Measurements from ENCODE around the gene IL13RA2. TPM values are rescaled to one million over a fixed set of nuclear protein-coding genes. Genes with fewer than 3 reads are reported as not detected.

IL13RA2 gene
- total RNA-seq (2021; ENCODE audit: unreplicated experiment), result not detected
- polyA plus RNA-seq (2012), result not detected in 2 replicates
- Bru-seq, nascent RNA, result percentile 5 among the genes with signal in this experiment
- percentile 6 among the genes with signal in this experiment for BruChase-seq, experiment 1, labeled RNA remaining after a 6-hour chase
- not detected for BruChase-seq, experiment 2, labeled RNA remaining after a 2-hour chase
- long read RNA-seq, result 0 reads

- Histone ChIP-seq H3K9me3 (ENCODE audit: control insufficient read depth in 1 of 2, insufficient read depth in 1 of 2, low read depth in 1 of 2, low read length in 2 of 2) (no peaks in the 10 kb centered on the region), H3K4me2 (ENCODE audit: low read length) (no peak within 1 kb of the TSS), H3K27me3 (ENCODE audit: insufficient read depth, low read length) (no peaks in the 10 kb centered on the region), H3K79me2 (ENCODE audit: insufficient read depth, low read length) (no peaks in the 10 kb centered on the region), H4K20me1 (ENCODE audit: insufficient read depth) (no peaks in the 10 kb centered on the region), H3K4me1 (ENCODE audit: control insufficient read depth in 1 of 2, insufficient read depth in 2 of 2, low read length in 2 of 2) (no peaks in the 10 kb centered on the region), H3K4me3 (replicated peaks in 1 of 2; ENCODE audit: low read depth in 1 of 2, low read length in 2 of 2) (no peak within 1 kb of the TSS), H3K9ac (ENCODE audit: low read length) (no peak within 1 kb of the TSS), H3K27ac (ENCODE audit: low read depth, low read length) (no peak within 1 kb of the TSS), H3K36me3 (ENCODE audit: control insufficient read depth in 1 of 2, insufficient read depth in 2 of 2, low read length in 2 of 2) (no peaks in the 10 kb centered on the region), H2AFZ (ENCODE audit: low read depth, low read length, poor library complexity, severe bottlenecking) (no peak within 1 kb of the TSS), H3K9me2 (ENCODE audit: insufficient read depth) (no peaks in the 10 kb centered on the region)
- intact Hi-C loops (cut with micrococcal nuclease), result no loop called here
- TF ChIP-seq RAD21 (IDR thresholded peaks at IDR 0.05; ENCODE audit: low read depth) (no peak), EZH2phosphoT487 (IDR thresholded peaks at IDR 0.05; ENCODE audit: borderline replicate concordance) (no peak), YY1 (IDR thresholded peaks at IDR 0.05; ENCODE audit: extremely low read depth, insufficient replicate concordance, low read depth, low read length) (no peak), SIN3A (IDR thresholded peaks at IDR 0.05; ENCODE audit: low read depth) (no peak), CBX3 (IDR thresholded peaks at IDR 0.05; ENCODE audit: low read depth) (no peak), EGR1 (IDR thresholded peaks at IDR 0.05; ENCODE audit: low read depth) (no peak), SRF (IDR thresholded peaks at IDR 0.05; ENCODE audit: low read depth) (no peak), JUND (IDR thresholded peaks at IDR 0.05) (no peak), ATF3 (IDR thresholded peaks at IDR 0.05) (no peak), ZFX (IDR thresholded peaks at IDR 0.05) (no peak), CEBPB (IDR thresholded peaks at IDR 0.05; ENCODE audit: low read depth) (no peak)
- ATAC-seq (no peak), DNase-seq (ENCODE audit: low read depth, low spot score) (no peak)
- ChIA-PET POLR2A (no interaction called here), CTCF (interaction anchor here (0.8 to 1.0 kb wide), 2 partner anchors 8 to 12 kb away, joined by 4 read pairs; no protein-coding TSS in a partner anchor), RAD21 (ENCODE audit: low non-redundant PET in 1 of 2, low total read pairs in 2 of 2, uncharacterized antibody in 2 of 2, unreplicated experiment in 2 of 2) (no interaction called here)
- BruUV-seq (replicated peaks), result no TSS peak
Observed at GRCh38 chrX:115017455-115017854, at the start of gene IL13RA2. Gene IL13RA2, minus strand, starts transcription at chrX:115017616. Its CDS starts 347 bp downstream, at chrX:115017269.

GRCh38 chrX:115065304-115065703 lies 47.9 kb upstream of the IL13RA2 start:
- ATAC-seq (no peak), DNase-seq (ENCODE audit: low read depth, low spot score) (no peak)
- Histone ChIP-seq H4K20me1 (ENCODE audit: insufficient read depth) (no peaks in the 10 kb centered on the region), H3K4me1 (ENCODE audit: control insufficient read depth in 1 of 2, insufficient read depth in 2 of 2, low read length in 2 of 2) (no peaks in the 10 kb centered on the region), H3K36me3 (ENCODE audit: control insufficient read depth in 1 of 2, insufficient read depth in 2 of 2, low read length in 2 of 2) (no peaks in the 10 kb centered on the region), H3K9me2 (ENCODE audit: insufficient read depth) (no peaks in the 10 kb centered on the region), H3K4me3 (replicated peaks in 1 of 2; ENCODE audit: low read depth in 1 of 2, low read length in 2 of 2) (no peak overlapping the region), H3K79me2 (ENCODE audit: insufficient read depth, low read length) (no peaks in the 10 kb centered on the region), H3K27me3 (ENCODE audit: insufficient read depth, low read length) (no peaks in the 10 kb centered on the region), H2AFZ (ENCODE audit: low read depth, low read length, poor library complexity, severe bottlenecking) (no peak overlapping the region), H3K27ac (ENCODE audit: low read depth, low read length) (no peak overlapping the region), H3K4me2 (ENCODE audit: low read length) (no peak overlapping the region), H3K9me3 (ENCODE audit: control insufficient read depth in 1 of 2, insufficient read depth in 1 of 2, low read depth in 1 of 2, low read length in 2 of 2) (no peaks in the 10 kb centered on the region), H3K9ac (ENCODE audit: low read length) (no peak overlapping the region)
- RAD21 ChIA-PET (ENCODE audit: low non-redundant PET in 1 of 2, low total read pairs in 2 of 2, uncharacterized antibody in 2 of 2, unreplicated experiment in 2 of 2), result no interaction called here
- POLR2A ChIA-PET, result no interaction called here
- TF ChIP-seq ZBTB33 (IDR thresholded peaks at IDR 0.05; ENCODE audit: extremely low read depth, insufficient replicate concordance, low read length), result no peak
- no peak for TF ChIP-seq SRF (IDR thresholded peaks at IDR 0.05; ENCODE audit: low read depth)
- TF ChIP-seq ELF1 (IDR thresholded peaks at IDR 0.05; ENCODE audit: borderline replicate concordance, low read depth), result no peak
- TF ChIP-seq FOSL1 (IDR thresholded peaks at IDR 0.05; ENCODE audit: low read depth), result no peak
- no peak for TF ChIP-seq POLR2AphosphoS5 (IDR thresholded peaks at IDR 0.05; ENCODE audit: low read depth, low read length)
- intact Hi-C loops (cut with micrococcal nuclease), result no loop called here
- CTCF ChIA-PET, result no interaction called here
- BruUV-seq (replicated peaks), result no TSS peak

Measured in HCT116 (cell line).